ENCODE results near the gene CEPT1. TPM values are rescaled to one million over a fixed set of nuclear protein-coding genes. Genes with fewer than 3 reads are reported as not detected.

CEPT1 gene
- total RNA-seq, 4 donors from 2014 or later, result 30.3 to 37.8 (median 32.8) TPM

- H3K4me1 ChIP-seq, result peaks cover 0 to 60% (median 15%) of the 10 kb centered on the region in 4 donors
- H3K27ac ChIP-seq, result peak overlapping the region in 1 of 4 donors; percentile 99
- H3K9me3 ChIP-seq, result no peaks in the 10 kb centered on the region
- TF ChIP-seq POLR2A (IDR thresholded peaks at IDR 0.05) (no peak), EP300 (IDR thresholded peaks at IDR 0.05) (no peak)
- TF ChIP-seq, protein P1, sequence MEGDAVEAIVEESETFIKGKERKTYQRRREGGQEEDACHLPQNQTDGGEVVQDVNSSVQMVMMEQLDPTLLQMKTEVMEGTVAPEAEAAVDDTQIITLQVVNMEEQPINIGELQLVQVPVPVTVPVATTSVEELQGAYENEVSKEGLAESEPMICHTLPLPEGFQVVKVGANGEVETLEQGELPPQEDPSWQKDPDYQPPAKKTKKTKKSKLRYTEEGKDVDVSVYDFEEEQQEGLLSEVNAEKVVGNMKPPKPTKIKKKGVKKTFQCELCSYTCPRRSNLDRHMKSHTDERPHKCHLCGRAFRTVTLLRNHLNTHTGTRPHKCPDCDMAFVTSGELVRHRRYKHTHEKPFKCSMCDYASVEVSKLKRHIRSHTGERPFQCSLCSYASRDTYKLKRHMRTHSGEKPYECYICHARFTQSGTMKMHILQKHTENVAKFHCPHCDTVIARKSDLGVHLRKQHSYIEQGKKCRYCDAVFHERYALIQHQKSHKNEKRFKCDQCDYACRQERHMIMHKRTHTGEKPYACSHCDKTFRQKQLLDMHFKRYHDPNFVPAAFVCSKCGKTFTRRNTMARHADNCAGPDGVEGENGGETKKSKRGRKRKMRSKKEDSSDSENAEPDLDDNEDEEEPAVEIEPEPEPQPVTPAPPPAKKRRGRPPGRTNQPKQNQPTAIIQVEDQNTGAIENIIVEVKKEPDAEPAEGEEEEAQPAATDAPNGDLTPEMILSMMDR (IDR thresholded peaks at IDR 0.05), result no peak
- H3K36me3 ChIP-seq, result peaks cover 0 to 9% (median 0%) of the 10 kb centered on the region in 3 donors
- H3K27me3 ChIP-seq, result no peaks in the 10 kb centered on the region
- no peak for DNase-seq (ENCODE audit: low spot score in 2 of 2)
- peak overlapping the region; percentile 68 to 100 (median 96) for H3K4me3 ChIP-seq
- WGBS, 2 donors, result 36 to 39% methylated on average over 5 of the region's 5 CpGs
These were observed 1.5 kb downstream of the CEPT1 start for GRCh38 chr1:111141245-111142220.

DNA sequence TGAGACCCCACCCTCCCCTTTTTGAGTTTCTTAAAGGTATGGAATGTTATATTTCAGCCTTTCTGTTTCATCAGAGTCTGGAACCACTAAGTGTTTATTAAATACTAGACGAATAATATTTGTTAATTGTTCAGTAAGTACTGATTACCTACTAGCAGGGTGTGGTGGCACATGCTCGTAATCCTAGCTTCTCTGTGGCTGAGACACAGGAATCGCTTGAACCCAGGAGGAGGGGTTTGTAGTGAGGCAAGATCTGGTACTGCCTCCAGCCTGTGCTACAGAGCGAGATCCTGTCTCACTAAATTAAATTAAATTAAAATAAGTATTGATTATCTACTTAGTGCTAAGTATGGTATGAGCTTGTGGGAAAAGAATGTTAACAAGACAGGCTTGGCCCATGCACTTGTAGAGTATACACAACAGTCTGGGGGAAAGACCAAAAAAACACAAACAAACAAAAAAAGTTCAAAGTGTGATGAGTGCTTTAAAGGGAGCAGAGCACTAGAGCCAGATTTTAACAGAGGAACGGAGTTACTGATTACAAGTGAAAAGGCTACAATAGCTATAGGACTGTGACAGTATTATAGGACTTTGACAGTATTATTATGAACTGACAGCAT lies 2.4 kb downstream of the CEPT1 start:
- H3K27me3 ChIP-seq, result no peaks in the 10 kb centered on the region
- 68 to 73% methylated on average over 5 of the region's 5 CpGs for WGBS, 2 donors
- TF ChIP-seq, protein P1 (IDR thresholded peaks at IDR 0.05), result no peak
- TF ChIP-seq EP300 (IDR thresholded peaks at IDR 0.05), result no peak
- no peak for TF ChIP-seq POLR2A (IDR thresholded peaks at IDR 0.05)
- H3K4me1 ChIP-seq, result peaks cover 0 to 62% (median 15%) of the 10 kb centered on the region in 4 donors
- H3K36me3 ChIP-seq, result peaks cover 0 to 5% (median 0%) of the 10 kb centered on the region in 3 donors
- H3K4me3 ChIP-seq, result no peak overlapping the region
- H3K27ac ChIP-seq, result no peak overlapping the region
- H3K9me3 ChIP-seq, result no peaks in the 10 kb centered on the region
- DNase-seq (ENCODE audit: low spot score in 2 of 2), result no peak

DNA sequence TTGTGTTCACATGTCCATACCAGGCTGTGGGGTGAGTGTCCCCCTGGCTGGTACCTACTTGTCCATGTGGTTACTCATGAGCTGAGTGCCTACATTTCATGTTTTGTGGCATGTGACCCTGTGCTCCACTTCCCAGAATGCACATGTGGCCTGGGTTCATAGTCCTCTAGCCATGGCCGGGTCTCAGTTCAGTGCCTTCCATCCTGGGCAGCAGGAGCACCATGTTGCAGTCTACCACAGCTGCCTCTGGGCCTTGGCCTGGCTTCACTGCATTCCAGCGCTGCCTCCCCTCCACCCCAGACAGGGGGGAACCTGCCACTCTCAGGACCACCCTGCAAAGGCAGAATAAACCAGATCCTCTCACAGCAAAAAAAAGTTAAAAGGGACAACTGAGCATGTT lies 5.5 kb downstream of the CEPT1 start:
- no peak overlapping the region for H3K27ac ChIP-seq
- TF ChIP-seq, protein P1 (IDR thresholded peaks at IDR 0.05), result no peak
- TF ChIP-seq EP300 (IDR thresholded peaks at IDR 0.05) (no peak), POLR2A (IDR thresholded peaks at IDR 0.05) (no peak)
- 82 to 91% methylated on average over 2 of the region's 2 CpGs for WGBS, 2 donors
- no peak for DNase-seq (ENCODE audit: low spot score in 2 of 2)
- H3K27me3 ChIP-seq, result no peaks in the 10 kb centered on the region
- no peak overlapping the region for H3K4me3 ChIP-seq
- no peaks in the 10 kb centered on the region for H3K9me3 ChIP-seq
- peaks cover 0 to 45% (median 9%) of the 10 kb centered on the region in 4 donors for H3K4me1 ChIP-seq
- H3K36me3 ChIP-seq, result peaks cover 0 to 35% (median 0%) of the 10 kb centered on the region in 3 donors

DNA sequence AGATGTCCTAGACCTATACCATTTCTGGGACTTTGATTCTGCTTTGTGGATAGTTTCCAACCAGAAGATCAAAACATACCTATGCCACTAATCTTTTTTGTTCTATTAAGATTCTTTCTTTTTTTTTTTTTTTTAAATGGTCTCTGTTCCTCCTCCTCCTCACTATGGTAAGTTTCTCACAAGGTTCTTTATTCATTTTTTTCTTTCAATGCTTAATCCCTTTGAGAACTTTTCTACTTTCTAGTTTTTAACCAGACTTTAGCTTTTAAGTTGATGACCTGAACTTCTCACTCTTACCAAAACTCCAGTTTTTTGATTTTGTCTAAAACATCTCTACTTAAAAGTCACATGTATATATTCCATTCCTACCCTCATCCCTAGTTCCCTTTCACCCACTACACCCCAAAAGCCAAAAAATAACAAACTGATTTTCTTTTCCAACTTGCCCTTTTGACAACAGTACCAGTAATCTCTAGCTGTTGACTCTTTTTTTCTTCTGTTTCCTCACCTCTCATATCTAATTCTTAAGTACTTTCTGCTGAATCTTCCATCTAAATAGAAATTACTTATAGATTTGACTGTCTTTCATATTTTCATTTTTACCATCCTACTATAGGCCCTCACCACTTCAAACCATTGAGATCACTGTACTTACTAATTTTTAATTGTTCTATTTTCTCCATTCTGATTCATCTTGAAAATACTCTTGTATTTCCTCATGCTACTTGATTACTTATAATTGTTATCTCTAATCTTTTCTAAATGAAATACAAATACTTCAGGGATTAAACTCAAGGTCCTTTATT lies 6.1 kb downstream of the CEPT1 start:
- Histone ChIP-seq H3K9me3 (no peaks in the 10 kb centered on the region), H3K27ac (no peak overlapping the region), H3K36me3 (peaks cover 0 to 41% (median 0%) of the 10 kb centered on the region in 3 donors), H3K27me3 (no peaks in the 10 kb centered on the region), H3K4me3 (no peak overlapping the region), H3K4me1 (peaks cover 0 to 39% (median 7%) of the 10 kb centered on the region in 4 donors)
- no peak for TF ChIP-seq EP300 (IDR thresholded peaks at IDR 0.05)
- TF ChIP-seq POLR2A (IDR thresholded peaks at IDR 0.05), result no peak
- TF ChIP-seq, protein P1 (IDR thresholded peaks at IDR 0.05), result no peak
- DNase-seq (ENCODE audit: low spot score in 2 of 2), result no peak

Measured in tibial nerve (tissue), 4 donors.